Activated CD4-positive, alpha-beta T cell treated with anti-CD3 and anti-CD28 coated beads, Interleukin-2, amount 10 ng/mL, durations not matched to agents 7 days and 5 days (primary cell): ENCODE results near the gene ANG. TPM values are rescaled to one million over a fixed set of nuclear protein-coding genes. Genes with fewer than 3 reads are reported as not detected.

ENCODE experiments used
- CTCF ChIA-PET: fragments of 350-600 bp; sonication (Branson Sonifier 250); formaldehyde crosslinking; loops from one replicate; lab custom pipeline; 2021; ENCODE audit warnings: antibody characterized with exemption; lab: Charles Lee
- POLR2A ChIA-PET: fragments of 350-600 bp; sonication (Branson Sonifier 250); formaldehyde crosslinking; loops from one replicate; lab custom pipeline; 2021; ENCODE audit warnings: antibody characterized with exemption; lab: Charles Lee
- DNase-seq: peaks from one replicate; pipeline ENCODE4 v3.0.0-alpha.2; 2020
- H3K27ac Mint-ChIP-seq: one replicate; pipeline ENCODE4 v1.8.0; 2021; ENCODE audit warnings: mild to moderate bottlenecking, moderate library complexity, mixed read lengths
- H3K27me3 Mint-ChIP-seq: one replicate; pipeline ENCODE4 v1.8.0; 2021; ENCODE audit warnings: mixed read lengths
- H3K36me3 Mint-ChIP-seq: one replicate; pipeline ENCODE4 v1.8.0; 2021; ENCODE audit warnings: low read depth, mixed read lengths
- H3K4me1 Mint-ChIP-seq: one replicate; pipeline ENCODE4 v1.8.0; 2021; ENCODE audit warnings: mixed read lengths
- H3K4me3 Mint-ChIP-seq: one replicate; pipeline ENCODE4 v1.8.0; 2021; ENCODE audit warnings: mild to moderate bottlenecking, moderate library complexity, mixed read lengths
- H3K9me3 Mint-ChIP-seq: one replicate; pipeline ENCODE4 v1.8.0; 2021; ENCODE audit warnings: mixed read lengths
- total RNA-seq, 2 experiments: library from RNA; stranded (reverse); gene quantifications; one replicate each; pipeline ENCODE4 v1.2.3, GENCODE V29; 2021

ANG gene
- total RNA-seq, 2 experiments from 2014 or later, result 0.89 to 1.6 TPM

DNA sequence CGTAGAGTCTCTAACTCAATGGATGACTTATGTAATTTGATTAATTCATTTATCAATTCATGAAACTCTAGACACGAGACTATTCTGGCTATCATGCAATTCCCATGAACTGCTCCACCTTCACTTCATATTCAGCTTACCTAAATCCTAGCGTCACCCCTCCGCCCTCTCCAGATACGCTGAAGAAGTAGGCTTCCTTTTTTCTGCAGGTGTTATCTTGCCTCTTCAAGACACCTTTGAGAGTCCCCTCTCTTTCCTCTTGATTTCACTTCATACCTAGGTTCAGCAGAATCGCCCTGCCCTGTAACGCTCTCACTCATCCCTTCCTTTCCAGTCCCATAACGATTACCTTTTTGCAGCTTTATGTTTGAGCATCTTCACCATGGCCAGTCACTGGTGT is 8.2 kb upstream of the ANG start:
- H3K4me3 Mint-ChIP-seq, result no peak overlapping the region
- ChIA-PET CTCF (interaction anchor here (1.0 to 7.3 kb wide), 8 partner anchors 11 to 67 kb away, joined by 3 to 42 read pairs (median 8); no protein-coding TSS in a partner anchor), POLR2A (interaction anchor here (0.9 kb wide), 1 partner anchor 17 kb away, joined by 3 read pairs; no protein-coding TSS in a partner anchor)
- no peaks in the 10 kb centered on the region for H3K9me3 Mint-ChIP-seq
- DNase-seq, result no peak
- H3K27ac Mint-ChIP-seq, result no peak overlapping the region
- peaks cover 3% of the 10 kb centered on the region for H3K27me3 Mint-ChIP-seq
- H3K36me3 Mint-ChIP-seq, result no peaks in the 10 kb centered on the region
- peaks cover 10% of the 10 kb centered on the region for H3K4me1 Mint-ChIP-seq

DNA sequence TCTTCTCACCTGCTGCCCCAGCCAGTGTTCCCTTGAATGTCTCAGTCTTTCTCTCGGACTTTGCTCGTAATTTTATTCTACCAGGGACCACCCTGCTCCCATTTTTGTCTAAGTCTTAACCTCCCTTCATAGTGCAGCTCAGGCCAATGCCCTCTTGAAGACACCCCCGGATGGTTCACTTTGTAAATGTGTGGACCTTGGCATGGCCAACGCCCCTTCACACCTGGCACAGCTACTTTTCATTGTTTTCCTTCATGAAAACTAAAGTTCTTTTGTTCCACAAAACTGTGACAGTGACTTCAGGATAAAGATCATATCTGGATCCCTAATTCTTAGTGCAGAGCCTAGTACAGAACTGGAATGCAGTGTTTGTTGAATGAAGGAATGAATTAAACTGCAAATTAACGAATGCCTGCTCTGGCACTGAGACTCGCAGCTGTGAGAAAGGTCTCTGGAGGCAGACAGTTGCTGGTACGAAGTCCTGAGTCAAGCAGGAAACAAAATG is 7.7 kb upstream of the ANG start:
- ChIA-PET POLR2A (interaction anchor here (0.6 to 1.2 kb wide), 5 partner anchors 12 to 338 kb away, joined by 3 to 7 read pairs (median 4); partner anchors contain the start of gene PARP2), CTCF (interaction anchor here (0.5 to 7.3 kb wide), 15 partner anchors 10 to 1870 kb away, joined by 3 to 42 read pairs (median 5); no protein-coding TSS in a partner anchor)
- Mint-ChIP-seq H3K4me1 (peaks cover 10% of the 10 kb centered on the region), H3K4me3 (no peak overlapping the region), H3K9me3 (no peaks in the 10 kb centered on the region), H3K27ac (no peak overlapping the region), H3K27me3 (no peaks in the 10 kb centered on the region), H3K36me3 (no peaks in the 10 kb centered on the region)
- DNase-seq, result no peak

DNA sequence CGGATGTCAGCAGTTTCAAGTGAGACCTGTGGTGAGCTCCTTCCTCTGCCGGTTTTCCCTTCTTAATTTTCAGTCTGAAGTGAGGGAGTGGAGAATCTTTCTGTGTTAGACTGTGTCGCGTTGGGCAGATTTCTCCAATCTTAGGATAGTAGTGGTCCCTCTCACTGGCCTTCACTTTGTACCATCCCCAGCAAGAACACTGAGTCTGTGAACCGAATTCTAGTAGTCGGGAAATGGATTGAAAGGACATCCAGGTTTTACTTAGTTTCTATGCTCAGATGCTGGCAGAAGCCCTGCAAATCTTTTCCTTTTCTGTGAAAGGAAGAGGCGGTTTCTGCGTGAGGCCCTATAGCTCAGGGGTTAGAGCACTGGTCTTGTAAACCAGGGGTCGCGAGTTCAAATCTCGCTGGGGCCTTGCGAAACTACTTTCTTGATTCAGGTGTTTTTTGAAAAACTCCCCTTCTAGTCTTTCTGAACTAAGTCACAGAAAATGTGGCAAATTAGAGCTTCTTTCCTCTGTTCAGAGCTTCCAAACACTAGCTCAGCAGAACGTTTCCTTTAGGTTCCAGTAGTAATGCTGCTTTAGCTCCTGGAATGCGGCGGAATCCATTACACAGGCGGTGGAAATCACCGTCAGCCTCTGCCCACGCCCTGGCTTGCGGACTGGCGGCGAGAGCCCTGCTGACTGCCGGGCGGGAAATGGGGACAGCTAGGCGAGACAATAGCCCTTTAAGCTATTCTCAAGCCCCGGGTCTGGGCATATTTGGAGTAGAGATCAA is 7.0 kb upstream of the ANG start:
- POLR2A ChIA-PET, result interaction anchor here (0.6 to 1.2 kb wide), 5 partner anchors 13 to 338 kb away, joined by 3 to 7 read pairs (median 4); partner anchors contain the start of gene PARP2
- Mint-ChIP-seq H3K36me3 (no peaks in the 10 kb centered on the region), H3K9me3 (no peaks in the 10 kb centered on the region), H3K4me1 (peaks cover 14% of the 10 kb centered on the region), H3K27ac (no peak overlapping the region), H3K27me3 (no peaks in the 10 kb centered on the region), H3K4me3 (no peak overlapping the region)
- DNase-seq, result peak; percentile 87
- CTCF ChIA-PET, result interaction anchor here (0.5 to 7.3 kb wide), 19 partner anchors 8 to 1870 kb away, joined by 3 to 42 read pairs (median 4); no protein-coding TSS in a partner anchor

DNA sequence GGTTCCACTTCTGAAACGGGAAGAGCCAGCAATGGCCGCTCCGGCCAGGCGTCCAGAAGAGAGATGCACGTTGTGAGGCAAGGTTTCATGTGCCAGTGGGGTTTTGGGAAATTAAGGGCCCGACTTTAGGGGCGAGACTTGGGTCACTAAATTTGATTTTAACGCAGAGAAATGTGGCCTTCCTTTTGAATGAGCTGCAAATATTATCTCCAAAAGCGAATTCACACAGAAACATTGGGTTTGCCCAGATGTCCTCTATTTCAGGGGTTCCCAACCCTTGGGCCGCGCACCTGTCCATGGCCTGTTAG is 6.5 kb upstream of the ANG start:
- Mint-ChIP-seq H3K27ac (no peak overlapping the region), H3K36me3 (no peaks in the 10 kb centered on the region), H3K27me3 (no peaks in the 10 kb centered on the region), H3K4me1 (peaks cover 14% of the 10 kb centered on the region), H3K9me3 (no peaks in the 10 kb centered on the region), H3K4me3 (no peak overlapping the region)
- no peak for DNase-seq
- ChIA-PET POLR2A (no interaction called here), CTCF (interaction anchor here (0.8 to 7.3 kb wide), 14 partner anchors 9 to 332 kb away, joined by 3 to 42 read pairs (median 8); no protein-coding TSS in a partner anchor)

DNA sequence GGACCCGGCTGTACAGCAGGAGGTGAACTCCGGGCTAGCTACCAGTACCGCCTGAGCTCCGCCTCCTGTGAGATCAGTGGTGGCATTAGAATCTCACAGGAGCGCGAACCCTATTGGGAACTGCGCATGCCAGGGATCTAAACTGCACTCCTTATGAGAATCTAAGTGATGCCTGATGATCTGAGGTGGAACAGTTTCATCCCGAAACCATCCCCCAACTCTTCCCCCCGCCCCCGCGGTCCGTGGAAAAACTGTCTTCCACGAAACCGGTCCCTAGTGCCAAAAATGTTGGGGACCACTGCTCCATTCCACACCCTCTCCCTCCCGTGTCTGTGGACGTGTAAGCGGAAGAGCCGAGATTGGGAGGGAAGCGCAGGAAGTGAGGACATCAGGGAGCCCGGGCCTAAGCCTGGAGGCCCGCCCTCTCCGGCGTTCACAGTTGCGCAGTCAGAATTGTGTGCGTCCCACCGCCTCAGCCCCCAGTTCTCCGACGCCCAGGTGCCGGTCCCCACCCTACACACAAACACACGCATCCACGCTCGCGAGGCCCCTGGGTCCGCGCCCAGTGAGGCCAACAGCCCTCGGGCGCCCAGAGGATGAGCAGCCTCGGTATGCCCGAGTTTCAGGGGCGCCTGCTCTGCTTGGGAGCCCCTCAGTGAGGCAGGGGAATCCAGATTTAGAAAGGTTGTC is 6.0 kb upstream of the ANG start:
- POLR2A ChIA-PET, result interaction anchor here (1.0 kb wide), 1 partner anchor 222 kb away, joined by 4 read pairs; the partner anchor contains the start of gene PIP4P1
- CTCF ChIA-PET, result interaction anchor here (0.8 to 7.3 kb wide), 14 partner anchors 9 to 332 kb away, joined by 3 to 42 read pairs (median 6); no protein-coding TSS in a partner anchor
- Mint-ChIP-seq H3K9me3 (no peaks in the 10 kb centered on the region), H3K4me3 (no peak overlapping the region), H3K27ac (no peak overlapping the region), H3K4me1 (peaks cover 14% of the 10 kb centered on the region), H3K27me3 (no peaks in the 10 kb centered on the region), H3K36me3 (no peaks in the 10 kb centered on the region)
- peak; percentile 75 for DNase-seq

DNA sequence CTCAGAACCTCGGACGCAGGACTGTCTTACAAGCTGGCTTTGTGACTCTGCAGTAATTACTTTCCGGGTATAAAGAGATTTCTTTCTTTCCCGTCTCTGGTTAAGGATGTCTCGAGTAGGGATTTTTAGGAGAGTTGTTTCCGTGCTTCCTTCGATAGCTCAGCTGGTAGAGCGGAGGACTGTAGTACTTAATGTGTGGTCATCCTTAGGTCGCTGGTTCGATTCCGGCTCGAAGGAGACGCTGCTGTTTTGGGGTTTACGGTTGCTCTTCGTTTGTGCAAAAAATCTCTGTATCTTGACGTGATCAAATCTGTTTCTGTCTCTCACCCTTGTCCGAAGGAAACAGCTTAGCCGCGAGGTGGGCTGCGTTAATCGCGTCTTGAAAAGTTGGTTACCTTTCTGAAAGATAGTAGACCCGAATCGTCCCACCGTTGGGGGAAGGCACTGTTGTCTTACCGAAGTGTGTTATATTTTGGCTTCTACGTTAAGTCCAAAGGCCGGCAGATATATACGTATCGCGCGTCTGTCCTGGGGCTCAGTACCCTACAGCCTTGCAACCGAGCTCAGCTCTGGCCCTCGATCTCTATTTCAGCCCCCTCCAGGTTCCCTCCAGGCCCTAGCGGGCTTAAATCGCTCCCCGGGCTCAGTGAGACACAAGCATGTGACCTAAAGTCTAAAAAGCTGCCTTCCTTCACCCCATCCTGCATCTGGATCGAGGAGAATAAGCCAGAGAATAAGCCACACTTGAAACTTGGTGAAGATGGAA is 5.3 kb upstream of the ANG start:
- Mint-ChIP-seq H3K27ac (no peak overlapping the region), H3K9me3 (no peaks in the 10 kb centered on the region), H3K4me3 (no peak overlapping the region), H3K4me1 (peaks cover 14% of the 10 kb centered on the region), H3K36me3 (no peaks in the 10 kb centered on the region), H3K27me3 (no peaks in the 10 kb centered on the region)
- CTCF ChIA-PET, result interaction anchor here (1.0 to 7.3 kb wide), 11 partner anchors 8 to 287 kb away, joined by 3 to 42 read pairs (median 6); partner anchors contain the start of gene PNP
- POLR2A ChIA-PET, result interaction anchor here (1.0 kb wide), 1 partner anchor 222 kb away, joined by 4 read pairs; the partner anchor contains the start of gene PIP4P1
- peak; percentile 79 for DNase-seq

DNA sequence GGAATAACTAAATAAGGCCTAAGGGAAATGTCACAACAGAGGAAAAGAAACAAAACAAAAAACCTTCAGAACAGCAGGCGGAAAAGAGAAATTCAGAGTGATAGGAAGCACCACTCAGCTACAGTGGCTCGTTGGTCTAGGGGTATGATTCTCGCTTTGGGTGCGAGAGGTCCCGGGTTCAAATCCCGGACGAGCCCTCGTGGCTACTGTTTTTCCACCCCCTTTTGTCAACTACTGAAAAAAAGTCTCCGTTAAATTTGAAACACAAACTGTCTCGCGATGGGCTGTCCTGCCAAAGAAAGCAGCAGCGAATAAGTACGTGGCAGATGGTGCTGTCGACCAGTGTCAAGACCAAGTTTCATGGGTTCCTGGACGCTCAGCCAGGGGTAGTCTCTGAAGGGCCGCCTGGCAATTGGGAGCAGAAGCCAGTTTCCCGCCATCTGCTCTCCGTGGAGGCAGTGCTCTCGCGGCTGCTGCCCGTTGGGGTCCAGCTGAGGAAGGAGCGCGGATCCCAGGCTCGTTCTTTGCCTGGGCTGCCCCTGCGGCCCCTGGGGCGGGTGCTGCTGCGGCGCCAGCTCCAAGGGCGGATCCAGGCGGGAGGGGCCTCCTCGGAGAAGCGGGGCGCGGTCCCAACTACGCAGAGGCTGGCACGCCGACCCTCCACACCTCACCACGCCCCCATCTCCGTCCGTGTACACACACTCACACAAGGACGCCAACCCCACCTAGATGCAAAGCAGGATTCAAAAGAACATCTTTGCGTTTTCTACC is 4.5 kb upstream of the ANG start, which contains the start of gene RNASE4:
TSS of gene RNASE4 (plus strand) at position 670 of the 771 bp plus-strand sequence. CDS start 14,812 bp downstream, outside the sequence.
- peak; percentile 78 for DNase-seq
- Mint-ChIP-seq H3K9me3 (no peaks in the 10 kb centered on the region), H3K36me3 (no peaks in the 10 kb centered on the region), H3K27ac (peak within 1 kb of the TSS; percentile 74), H3K4me3 (no peak within 1 kb of the TSS), H3K27me3 (no peaks in the 10 kb centered on the region), H3K4me1 (peaks cover 14% of the 10 kb centered on the region)
- ChIA-PET POLR2A (interaction anchor here (1.0 kb wide), 1 partner anchor 223 kb away, joined by 4 read pairs; the partner anchor contains the start of gene PIP4P1), CTCF (interaction anchor here (0.9 to 7.3 kb wide), 13 partner anchors 7 to 287 kb away, joined by 3 to 42 read pairs (median 5); partner anchors contain the start of gene PNP)

DNA sequence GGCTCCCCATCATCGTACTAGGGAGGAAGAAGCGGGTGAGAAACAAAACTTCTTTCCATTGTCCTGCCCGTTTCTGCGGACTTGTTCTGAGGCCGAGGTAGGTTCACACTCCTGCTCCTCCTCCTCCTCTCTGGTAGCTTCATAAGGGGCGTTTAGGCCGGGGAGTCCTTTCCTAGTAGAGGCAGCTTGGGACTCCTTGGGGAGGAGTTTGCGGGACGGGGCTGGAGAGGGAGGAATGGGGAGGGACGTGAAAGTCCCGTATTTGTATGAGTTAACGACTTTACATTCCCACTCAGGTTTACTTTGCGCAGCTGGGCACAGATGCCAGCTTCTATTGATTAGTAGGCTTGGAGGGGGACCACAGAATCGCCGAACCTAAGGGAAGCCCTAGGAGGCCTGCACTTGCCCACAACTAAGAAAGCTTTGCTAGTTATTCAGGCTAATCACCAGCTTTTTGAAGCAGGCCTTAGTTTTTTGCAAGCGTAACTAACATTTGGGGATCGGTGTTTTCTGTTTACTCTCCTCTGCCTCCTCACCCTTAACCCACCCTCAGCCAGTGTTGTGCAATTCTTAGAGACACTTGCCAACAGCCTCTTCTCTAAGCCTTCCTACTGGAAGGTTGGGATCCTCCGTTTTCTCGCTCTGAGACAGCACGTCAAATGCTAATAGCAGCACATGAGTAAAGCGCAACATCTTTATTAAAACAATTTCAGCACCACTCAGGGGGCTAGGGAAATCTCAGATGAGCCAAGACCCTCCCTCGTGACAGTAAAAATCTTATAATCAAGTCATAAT is 3.7 kb upstream of the ANG start:
- DNase-seq, result peak; percentile 9
- no peak overlapping the region for H3K4me3 Mint-ChIP-seq
- ChIA-PET CTCF (interaction anchor here (0.8 to 7.3 kb wide), 11 partner anchors 9 to 286 kb away, joined by 3 to 42 read pairs (median 5); no protein-coding TSS in a partner anchor), POLR2A (interaction anchor here (0.6 kb wide), 1 partner anchor 667 kb away, joined by 3 read pairs; no protein-coding TSS in a partner anchor)
- H3K27ac Mint-ChIP-seq, result peak overlapping the region; percentile 74
- peaks cover 16% of the 10 kb centered on the region for H3K4me1 Mint-ChIP-seq
- no peaks in the 10 kb centered on the region for H3K27me3 Mint-ChIP-seq
- H3K36me3 Mint-ChIP-seq, result no peaks in the 10 kb centered on the region
- H3K9me3 Mint-ChIP-seq, result no peaks in the 10 kb centered on the region

DNA sequence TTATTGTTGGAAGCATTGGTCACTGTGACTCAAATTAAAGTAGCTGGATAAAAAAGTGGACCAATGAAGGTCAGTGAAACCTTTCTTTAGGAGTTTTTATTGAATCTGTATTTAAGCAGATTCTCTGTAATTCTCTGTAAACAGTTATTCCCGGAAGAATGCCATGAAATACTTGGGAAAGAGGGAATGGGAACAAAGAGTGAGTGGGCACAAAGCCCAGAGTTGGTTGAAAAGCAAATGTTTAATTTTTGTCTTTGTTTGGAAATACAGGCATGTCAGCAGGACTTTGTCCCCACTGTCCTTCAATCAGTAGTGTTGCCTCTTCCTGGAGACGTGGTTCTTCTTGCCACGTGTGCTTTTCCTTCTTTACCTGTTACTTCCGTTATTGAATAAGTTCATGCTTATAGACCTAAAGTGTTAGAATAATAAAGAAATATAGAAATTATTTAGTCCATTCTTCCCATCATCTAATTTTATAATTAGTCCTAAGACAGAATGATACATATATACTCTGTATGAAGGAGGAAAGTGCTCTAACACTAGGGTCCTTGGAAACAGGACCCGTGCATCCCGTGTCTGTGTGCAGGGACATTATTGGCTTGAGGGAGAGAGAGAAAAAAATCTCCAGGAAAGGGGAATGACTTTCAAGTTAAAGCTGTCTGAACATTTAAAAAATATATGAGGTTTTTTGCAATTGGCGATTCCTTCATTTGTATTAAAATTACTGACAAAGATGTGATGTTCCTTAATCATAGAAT is 2.0 kb upstream of the ANG start:
- H3K27ac Mint-ChIP-seq, result no peak overlapping the region
- CTCF ChIA-PET, result no interaction called here
- POLR2A ChIA-PET, result no interaction called here
- H3K4me3 Mint-ChIP-seq, result no peak overlapping the region
- no peaks in the 10 kb centered on the region for H3K36me3 Mint-ChIP-seq
- peaks cover 27% of the 10 kb centered on the region for H3K4me1 Mint-ChIP-seq
- no peak for DNase-seq
- no peaks in the 10 kb centered on the region for H3K9me3 Mint-ChIP-seq
- no peaks in the 10 kb centered on the region for H3K27me3 Mint-ChIP-seq
